ENCODE data around the gene CHN1.

The CHN1 gene

DNA sequence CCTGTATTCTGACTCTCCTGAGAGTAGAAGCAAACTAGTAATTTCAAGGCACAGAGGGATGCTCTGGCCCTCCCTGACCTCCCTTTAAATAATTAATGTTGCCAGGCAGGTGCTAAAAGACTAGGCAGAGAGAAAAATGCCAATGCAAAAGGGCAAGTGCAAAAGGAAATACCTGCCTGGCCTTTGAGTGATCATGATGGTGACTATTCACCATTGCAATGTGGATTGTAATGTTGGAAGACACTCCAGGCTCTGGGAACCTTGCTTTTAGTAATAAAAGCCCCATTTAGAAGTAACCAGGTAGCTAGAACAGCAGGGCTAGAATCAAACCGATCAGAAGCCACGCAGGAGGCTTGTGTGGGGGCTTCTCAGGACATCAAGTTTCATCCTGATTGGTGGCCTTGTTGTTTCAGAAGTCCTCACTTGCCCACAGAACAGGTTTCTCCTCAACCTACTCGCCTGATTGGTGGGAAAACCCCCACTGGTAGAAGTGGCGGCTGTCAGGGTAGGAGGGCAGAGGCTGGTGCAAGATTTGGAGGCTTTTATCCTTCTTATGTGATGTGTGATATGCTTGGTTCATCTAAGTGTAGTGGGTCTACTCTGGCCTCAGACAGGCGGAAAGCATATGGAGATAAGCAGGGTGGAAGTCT, 224.9 kb downstream of the CHN1 start:
- no peak for DNase-seq

DNA sequence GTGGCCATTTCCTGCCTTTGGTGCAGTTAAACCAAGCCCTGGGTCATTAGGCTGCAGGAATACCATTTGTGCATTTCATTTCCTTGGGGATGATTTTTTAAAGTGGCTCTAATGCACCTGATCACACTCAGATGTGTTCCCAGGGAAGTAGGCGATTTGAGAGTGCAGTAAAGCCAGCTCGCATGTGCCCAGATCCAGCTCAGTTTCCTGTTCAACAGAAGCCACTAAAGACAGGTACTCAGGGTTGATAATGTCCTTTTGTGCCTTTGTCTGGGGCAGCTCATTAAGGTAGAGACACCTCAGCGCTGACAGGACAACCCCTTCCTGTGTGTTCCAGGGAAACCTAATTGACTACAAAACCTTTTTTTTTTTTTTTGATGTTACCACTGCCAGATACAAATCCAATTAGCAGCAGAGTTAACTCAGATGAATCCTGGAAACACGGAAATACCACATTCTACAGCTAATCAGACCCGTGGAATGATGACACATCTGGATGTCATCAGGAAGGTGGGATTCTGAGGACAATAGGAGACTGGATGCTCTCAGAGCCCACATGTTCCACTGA, 225.7 kb downstream of the CHN1 start:
- DNase-seq, result peak; percentile 20

DNA sequence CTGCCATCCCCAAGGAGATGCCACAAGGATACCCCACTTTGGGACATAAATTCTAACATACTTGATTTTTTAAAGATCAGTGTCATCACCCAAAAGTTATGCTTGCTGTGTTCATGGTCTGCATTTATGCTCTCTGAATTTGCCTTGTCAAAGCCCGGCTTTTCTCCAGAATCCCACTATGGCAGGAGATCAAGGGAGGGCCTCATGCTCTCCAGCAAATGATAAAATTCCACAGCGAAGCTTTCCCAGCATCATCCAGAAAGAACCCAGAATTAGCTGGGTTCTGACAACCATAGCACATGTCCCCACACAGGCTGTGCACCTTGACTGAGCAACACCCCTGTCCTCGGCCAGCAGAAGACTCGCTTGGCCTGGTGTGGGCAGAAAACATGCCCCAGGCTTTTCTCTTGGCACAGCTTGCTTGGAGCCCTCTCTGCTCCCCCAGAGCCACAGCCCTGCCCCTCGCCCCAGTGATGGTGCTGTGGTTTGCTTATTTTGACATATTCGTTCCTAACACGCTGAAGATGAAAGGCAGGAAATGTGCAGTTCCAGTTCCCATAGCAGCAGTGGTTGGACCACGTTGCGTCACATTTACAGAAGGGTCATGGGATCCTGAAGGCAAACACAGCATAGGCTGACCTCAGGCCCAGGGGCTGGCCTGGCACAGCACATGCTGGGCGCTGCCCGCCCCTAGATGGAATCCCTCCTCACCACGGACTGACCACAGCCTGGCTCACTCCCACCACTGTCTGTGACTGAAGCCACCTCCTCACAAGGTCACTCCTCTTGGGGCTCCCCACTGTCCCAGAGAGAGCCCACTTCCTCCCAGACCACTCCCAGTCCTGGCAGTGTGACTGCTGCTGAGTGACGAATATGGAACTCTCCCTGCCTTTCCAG, 226.8 kb downstream of the CHN1 start:
- DNase-seq, result no peak

DNA sequence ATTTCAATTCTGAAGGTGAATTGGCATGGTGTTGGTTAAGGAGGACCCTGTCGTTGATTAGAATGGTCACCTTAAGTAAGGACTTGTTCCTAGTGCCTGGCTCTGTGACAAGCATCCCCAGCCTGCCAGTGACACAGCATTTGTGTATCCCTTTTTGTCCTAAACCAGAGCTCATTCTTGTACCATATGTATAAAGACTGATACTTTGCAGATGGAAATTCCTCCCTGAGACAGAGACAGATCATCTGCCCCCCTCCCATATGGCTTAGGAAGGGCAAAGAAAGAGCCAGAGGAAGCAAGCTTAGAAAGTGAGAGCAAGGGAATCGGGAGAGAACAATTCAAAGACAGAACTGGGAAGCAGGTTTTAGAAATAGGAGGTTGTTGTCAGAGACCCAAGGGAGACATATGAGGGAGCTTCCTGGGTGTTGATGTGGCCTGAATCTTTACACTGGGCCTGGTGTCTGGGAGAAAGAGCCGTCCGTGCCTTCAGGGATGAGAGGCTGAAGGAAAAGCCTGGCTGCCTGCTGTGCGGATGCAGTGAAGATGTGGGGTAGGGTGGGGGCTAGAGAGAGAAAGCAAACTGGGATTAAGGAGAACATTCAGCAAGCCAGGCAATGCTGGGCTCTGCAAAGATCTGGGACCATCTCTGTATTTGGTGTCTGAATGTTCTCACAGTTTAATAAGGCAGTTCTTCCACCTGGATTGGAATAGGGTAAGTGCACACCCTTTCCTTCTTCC, 227.7 kb downstream of the CHN1 start:
- DNase-seq, result no peak

DNA sequence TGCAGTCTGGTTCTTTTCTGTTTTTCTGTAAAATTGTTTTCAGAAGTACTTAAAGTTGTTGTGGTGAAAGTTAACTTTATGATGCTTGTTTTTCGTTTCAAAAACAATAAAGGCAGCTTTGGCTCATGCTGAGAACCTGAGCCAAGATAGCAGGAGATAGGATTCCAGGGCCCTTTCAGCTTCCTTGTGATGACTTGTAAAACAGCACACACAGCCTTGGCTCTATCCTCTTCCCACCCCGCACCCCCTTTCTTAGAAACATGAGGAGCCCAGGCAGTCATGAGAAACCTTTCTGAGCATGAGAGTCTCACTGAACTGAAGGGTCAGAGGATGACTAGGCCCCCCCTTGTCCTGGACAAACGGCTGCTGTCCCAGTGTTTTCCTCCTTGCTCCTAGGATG, 228.5 kb downstream of the CHN1 start:
- no peak for DNase-seq

GRCh38 chr2:174776223-174776622, 229.0 kb downstream of the CHN1 start:
- no peak for DNase-seq

DNA sequence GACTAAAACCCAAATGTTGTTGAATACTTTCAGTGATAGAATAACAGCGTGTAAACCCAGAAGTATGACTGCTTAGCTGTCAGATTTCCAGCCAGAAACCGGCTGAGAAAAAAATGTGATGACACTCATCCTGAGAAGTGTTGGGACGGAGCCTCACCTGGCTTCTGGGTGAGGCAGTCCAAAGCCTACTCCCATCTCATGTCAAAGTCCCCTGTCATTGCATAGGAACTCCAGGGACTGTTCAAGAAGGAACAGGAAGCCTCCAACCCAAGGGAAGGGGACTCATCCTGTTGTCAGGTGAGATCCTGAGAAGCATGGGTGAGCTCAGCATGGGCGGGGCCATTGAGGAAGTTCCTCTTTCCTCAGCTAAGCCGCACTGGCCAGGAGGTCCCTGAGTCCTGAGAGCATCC, 229.6 kb downstream of the CHN1 start:
- DNase-seq, result no peak

GRCh38 chr2:174774886-174775285, 230.3 kb downstream of the CHN1 start:
- DNase-seq, result no peak

GRCh38 chr2:174773215-174773614, 232.0 kb downstream of the CHN1 start:
- no peak for DNase-seq

- no peak for DNase-seq
These were observed 232.7 kb downstream of the CHN1 start for GRCh38 chr2:174772472-174772801.

GRCh38 chr2:174771631-174772471, 233.3 kb downstream of the CHN1 start:
- peak; percentile 64 for DNase-seq

DNA sequence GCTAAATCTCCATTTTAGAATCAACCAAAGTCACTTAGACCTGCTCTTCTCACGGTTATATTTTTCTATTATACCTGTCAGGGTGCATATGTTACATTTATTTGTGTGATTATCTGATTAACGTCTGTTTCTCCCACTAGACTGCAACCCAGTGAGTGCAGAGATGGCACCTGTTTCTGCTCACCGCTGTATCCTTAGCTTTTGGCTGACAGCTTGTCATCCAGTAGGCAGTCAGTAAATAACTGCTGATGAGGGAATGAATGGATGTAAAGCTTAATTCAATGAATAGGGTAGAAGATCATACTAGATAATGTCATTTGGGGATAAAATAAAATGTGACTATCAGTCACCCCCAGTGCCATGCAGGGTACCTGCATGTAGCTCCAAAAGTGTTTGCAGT, 234.0 kb downstream of the CHN1 start:
- no peak for DNase-seq

DNA sequence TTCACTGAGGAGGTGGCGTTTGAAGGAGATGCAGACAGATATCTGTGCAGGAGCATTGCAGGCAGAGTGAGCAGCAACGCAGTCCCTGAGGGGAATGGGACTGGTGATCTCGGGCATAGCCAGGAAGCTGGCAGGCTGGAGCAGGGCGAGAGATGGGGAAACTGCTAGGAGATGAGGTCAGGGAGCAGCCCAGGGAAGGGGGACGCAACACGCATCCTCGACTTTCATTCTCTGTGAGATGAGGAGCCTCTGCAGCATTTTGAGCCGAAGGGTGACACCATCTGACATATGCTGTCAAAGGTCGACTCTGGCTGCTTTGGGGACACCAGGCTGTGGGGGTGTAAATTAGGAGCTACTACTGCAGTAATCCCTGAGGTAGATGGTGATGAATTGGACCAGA, 236.6 kb downstream of the CHN1 start:
- DNase-seq, result no peak

DNA sequence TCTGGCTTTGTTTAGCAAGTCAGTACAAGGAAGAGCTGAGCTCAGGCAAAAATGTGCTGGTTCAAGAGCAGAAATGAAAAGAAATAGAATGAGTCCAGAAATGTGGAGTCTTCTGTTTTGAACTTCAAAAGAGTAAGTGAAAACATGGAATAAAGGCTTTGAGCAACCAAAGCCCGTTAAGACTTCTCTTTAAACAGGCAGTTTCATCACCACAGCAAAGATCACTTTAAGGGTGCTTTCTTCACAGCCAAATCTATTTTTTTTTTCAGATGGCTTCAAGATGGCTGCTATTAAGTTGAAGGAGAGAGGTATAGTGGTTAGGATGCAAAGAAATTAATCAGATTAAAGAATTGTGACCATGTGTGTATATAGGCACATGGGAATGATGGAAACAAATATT, 238.9 kb downstream of the CHN1 start:
- no peak for DNase-seq

GRCh38 chr2:174765576-174765975, 239.6 kb downstream of the CHN1 start:
- DNase-seq, result no peak

GRCh38 chr2:174764280-174765255, 240.6 kb downstream of the CHN1 start, which contains the start of gene CHRNA1:
Gene CHRNA1, minus strand, starts transcription at chr2:174764472. Its CDS starts 78 bp downstream, at chr2:174764394.
- peak; percentile 39 for DNase-seq

- DNase-seq, result no peak
These were observed 241.4 kb downstream of the CHN1 start for GRCh38 chr2:174763780-174764179.

DNA sequence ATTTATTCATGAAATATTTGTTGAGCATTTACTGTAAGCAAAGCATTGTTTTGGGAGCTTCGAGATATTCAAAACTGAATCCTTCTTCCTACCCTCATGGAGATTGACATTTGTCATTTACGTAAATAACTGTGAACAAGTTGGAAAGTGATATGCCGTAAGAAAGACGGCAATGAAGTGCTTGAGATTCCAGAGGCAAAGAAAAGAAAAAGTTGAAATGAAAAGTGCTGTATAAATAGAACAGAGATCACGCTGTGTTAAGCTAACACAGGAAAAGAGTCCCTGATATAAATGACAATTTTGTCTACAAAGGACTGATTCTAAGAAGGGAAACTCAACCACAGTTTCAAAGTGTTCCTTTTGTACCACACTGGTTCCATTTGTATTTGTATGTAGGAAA, 242.7 kb downstream of the CHN1 start:
- DNase-seq, result no peak

DNA sequence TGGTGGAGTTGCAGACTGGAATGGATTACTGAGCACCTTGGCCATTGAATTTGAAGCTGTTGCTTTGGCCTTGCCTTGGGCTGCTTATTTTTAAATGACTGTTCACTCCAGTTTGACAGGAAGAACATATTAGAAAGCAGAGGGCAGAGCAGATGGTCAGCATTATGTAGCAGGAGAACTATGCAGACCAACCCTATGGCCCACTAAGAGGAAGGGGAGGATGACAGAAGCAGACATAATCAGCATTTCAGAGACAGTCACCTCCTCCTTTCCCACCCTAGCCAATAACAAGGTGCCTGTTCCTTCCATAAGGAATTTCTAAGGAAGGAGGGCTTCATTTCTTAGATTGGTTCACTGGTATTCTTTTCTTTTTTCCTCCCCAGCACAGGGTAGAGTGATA, 243.3 kb downstream of the CHN1 start:
- DNase-seq, result no peak

- no peak for DNase-seq
These were observed 244.2 kb downstream of the CHN1 start for GRCh38 chr2:174760845-174761473.
